Astrocyte of the cerebellum (primary cell): ENCODE data around the gene PLXNA1.

Source experiments
- DNase-seq: peaks from one replicate; pipeline ENCODE4 v3.0.0-alpha.2; 2011; ENCODE audit warnings: low read depth
- H3K4me3 ChIP-seq: 2 replicates; pipeline ENCODE4 v1.5.1; 2011; ENCODE audit warnings: mild to moderate bottlenecking, low read depth, low read length, moderate library complexity
- in situ Hi-C: cut with HindIII; loops from 2 replicates; pipeline ENCODE4 v1.10.0; 2017; ENCODE audit warnings: low sequenced_read_pairs
- TF ChIP-seq, protein P1 (sequence below): IDR thresholded peaks from 2 replicates; pipeline ENCODE4 v1.5.1; 2012; ENCODE audit warnings: low read length, low read depth, moderate library complexity, mild to moderate bottlenecking; ENCODE audit errors: missing control alignments

PLXNA1 gene

DNA sequence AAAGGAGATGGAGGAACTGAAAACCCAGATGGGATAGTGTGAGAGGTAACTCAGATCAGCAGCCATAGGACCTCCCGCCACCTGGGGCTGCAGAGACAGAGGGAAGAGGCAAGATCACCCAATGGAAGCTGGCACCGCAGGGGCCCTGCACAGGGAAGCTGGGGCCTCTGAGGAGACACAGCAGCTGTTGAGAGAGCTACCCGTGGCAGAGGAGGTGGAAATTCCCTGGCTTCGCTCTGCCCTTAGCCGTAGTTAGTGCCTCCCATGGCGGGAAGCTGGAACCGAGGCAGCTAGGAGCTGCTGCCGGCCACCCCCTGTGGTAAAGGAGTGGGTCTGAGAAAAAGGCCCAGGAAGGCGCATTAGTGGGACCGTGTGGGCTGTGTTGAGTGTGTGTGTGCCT lies 18.0 kb upstream of the PLXNA1 start:
- in situ Hi-C loops = no loop called here
- TF ChIP-seq, protein P1, sequence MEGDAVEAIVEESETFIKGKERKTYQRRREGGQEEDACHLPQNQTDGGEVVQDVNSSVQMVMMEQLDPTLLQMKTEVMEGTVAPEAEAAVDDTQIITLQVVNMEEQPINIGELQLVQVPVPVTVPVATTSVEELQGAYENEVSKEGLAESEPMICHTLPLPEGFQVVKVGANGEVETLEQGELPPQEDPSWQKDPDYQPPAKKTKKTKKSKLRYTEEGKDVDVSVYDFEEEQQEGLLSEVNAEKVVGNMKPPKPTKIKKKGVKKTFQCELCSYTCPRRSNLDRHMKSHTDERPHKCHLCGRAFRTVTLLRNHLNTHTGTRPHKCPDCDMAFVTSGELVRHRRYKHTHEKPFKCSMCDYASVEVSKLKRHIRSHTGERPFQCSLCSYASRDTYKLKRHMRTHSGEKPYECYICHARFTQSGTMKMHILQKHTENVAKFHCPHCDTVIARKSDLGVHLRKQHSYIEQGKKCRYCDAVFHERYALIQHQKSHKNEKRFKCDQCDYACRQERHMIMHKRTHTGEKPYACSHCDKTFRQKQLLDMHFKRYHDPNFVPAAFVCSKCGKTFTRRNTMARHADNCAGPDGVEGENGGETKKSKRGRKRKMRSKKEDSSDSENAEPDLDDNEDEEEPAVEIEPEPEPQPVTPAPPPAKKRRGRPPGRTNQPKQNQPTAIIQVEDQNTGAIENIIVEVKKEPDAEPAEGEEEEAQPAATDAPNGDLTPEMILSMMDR = no peak
- H3K4me3 ChIP-seq = no peak overlapping the region
- DNase-seq = no peak

DNA sequence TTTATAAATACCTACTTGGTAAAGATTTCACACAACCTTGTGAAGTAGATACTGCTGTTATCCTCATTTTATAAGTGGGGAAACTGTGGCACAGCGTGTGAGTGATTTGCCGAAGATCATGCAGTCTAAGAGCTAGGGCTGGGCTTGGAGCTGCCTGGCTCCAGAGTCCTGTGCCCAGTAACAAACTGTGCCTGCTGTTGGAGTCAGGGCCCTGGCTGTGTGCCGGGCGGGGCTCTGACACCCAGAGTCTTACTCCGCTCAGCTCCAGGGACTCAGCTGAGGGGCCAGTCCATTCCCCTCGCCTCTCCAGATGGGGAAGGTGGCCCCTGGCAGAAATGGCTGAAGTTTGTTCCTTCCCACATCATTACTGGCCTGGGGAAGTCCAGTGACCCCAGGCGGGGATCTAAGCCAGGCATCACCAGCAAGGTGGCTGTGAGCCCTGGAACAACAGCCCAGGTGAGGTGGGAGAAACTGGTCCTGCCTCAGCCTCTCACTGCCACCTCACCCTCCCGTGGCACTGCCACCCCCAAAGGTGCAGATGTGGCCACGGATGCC lies 17.3 kb upstream of the PLXNA1 start:
- DNase-seq = no peak

DNA sequence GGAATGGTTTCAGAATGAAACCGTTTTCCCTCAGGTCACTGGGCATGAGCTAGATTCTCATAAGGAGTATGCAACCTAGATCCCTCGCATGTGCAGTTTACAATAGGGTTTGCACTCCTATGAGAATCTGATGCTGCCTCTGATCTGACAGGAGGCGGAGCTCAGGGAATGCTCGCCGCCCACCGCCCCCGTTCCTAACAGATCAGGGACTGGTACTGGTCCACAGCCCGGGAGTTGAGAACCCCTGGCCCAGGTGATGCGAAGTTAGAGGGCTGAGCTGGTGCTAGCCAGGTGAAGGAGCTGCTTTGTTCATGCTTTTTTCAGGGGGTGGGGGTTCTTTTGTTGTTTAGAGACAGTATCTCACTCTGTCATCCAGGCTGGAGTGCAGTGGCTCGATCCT lies 15.5 kb upstream of the PLXNA1 start:
- TF ChIP-seq, protein P1 = no peak
- in situ Hi-C loops = no loop called here

More for the DNA sequence above, 17.3 kb upstream of the PLXNA1 start:
- no peak overlapping the region for H3K4me3 ChIP-seq
- TF ChIP-seq, protein P1 = no peak
- in situ Hi-C loops = no loop called here

GRCh38 chr3:126968391-126969390 lies 14.2 kb upstream of the PLXNA1 start:
- in situ Hi-C loops = no loop called here

More for the DNA sequence above, 15.5 kb upstream of the PLXNA1 start:
- H3K4me3 ChIP-seq = no peak overlapping the region
- DNase-seq = no peak

GRCh38 chr3:126969586-126969985 lies 13.3 kb upstream of the PLXNA1 start:
- H3K4me3 ChIP-seq = no peak overlapping the region
- TF ChIP-seq, protein P1 = no peak
- DNase-seq = no peak
- in situ Hi-C loops = no loop called here

More at GRCh38 chr3:126968391-126969390, 14.2 kb upstream of the PLXNA1 start:
- H3K4me3 ChIP-seq = no peak overlapping the region
- TF ChIP-seq, protein P1 = no peak
- DNase-seq = no peak

GRCh38 chr3:126970101-126970500 lies 12.8 kb upstream of the PLXNA1 start:
- no peak for DNase-seq
- H3K4me3 ChIP-seq = no peak overlapping the region
- TF ChIP-seq, protein P1 = no peak
- in situ Hi-C loops = no loop called here
